Activated CD4-positive, CD25-positive, alpha-beta regulatory T cell treated with anti-CD3 and anti-CD28 coated beads, Interleukin-2, amount 50 U/mL, for 24 hours (primary cell): ENCODE results near the gene CLCN5.

Experiments
- ATAC-seq, 2 donors: fragments of 150-1000 bp; cut with Tn5 transposase; one replicate each; pipeline ENCODE4 v1.10.0; 2021; ENCODE audit warnings: mild to moderate bottlenecking in 1 of 2, moderate library complexity in 1 of 2

CLCN5 gene

GRCh38 chrX:49934148-49934547, 11.8 kb downstream of the CLCN5 start:
- no peak for ATAC-seq

GRCh38 chrX:49934729-49935128, 12.3 kb downstream of the CLCN5 start:
- ATAC-seq = no peak

- no peak for ATAC-seq
Observed at GRCh38 chrX:49947781-49948180, 25.4 kb downstream of the CLCN5 start.

- ATAC-seq = no peak
Observed at GRCh38 chrX:49949961-49950360, 27.6 kb downstream of the CLCN5 start.

GRCh38 chrX:49951524-49952193, 29.3 kb downstream of the CLCN5 start:
- ATAC-seq = no peak

- no peak for ATAC-seq
Observed at GRCh38 chrX:49956313-49956712, 33.9 kb downstream of the CLCN5 start.

- no peak for ATAC-seq
Observed at GRCh38 chrX:49958727-49959485, 36.5 kb downstream of the CLCN5 start.

- ATAC-seq = no peak
Observed at GRCh38 chrX:49959602-49960001, 37.2 kb downstream of the CLCN5 start.

- no peak for ATAC-seq
Observed at GRCh38 chrX:49960061-49960460, 37.7 kb downstream of the CLCN5 start.

- no peak for ATAC-seq
Observed at GRCh38 chrX:49970674-49971073, 48.3 kb downstream of the CLCN5 start.

GRCh38 chrX:49972328-49972860, 50.0 kb downstream of the CLCN5 start:
- ATAC-seq = no peak

- ATAC-seq = no peak
Observed at GRCh38 chrX:49976682-49977197, 54.3 kb downstream of the CLCN5 start.

GRCh38 chrX:49977319-49978090, 55.1 kb downstream of the CLCN5 start:
- no peak for ATAC-seq

- ATAC-seq = no peak
Observed at GRCh38 chrX:49978176-49978575, 55.8 kb downstream of the CLCN5 start.

GRCh38 chrX:49986058-49986457, 63.7 kb downstream of the CLCN5 start:
- ATAC-seq = no peak

GRCh38 chrX:49987651-49988050, 65.3 kb downstream of the CLCN5 start:
- no peak for ATAC-seq

GRCh38 chrX:49988143-49988542, 65.7 kb downstream of the CLCN5 start:
- no peak for ATAC-seq

GRCh38 chrX:49991758-49992157, 69.4 kb downstream of the CLCN5 start:
- ATAC-seq = no peak

GRCh38 chrX:49992853-49993252, 70.5 kb downstream of the CLCN5 start:
- ATAC-seq = no peak

- ATAC-seq = no peak
Observed at GRCh38 chrX:49993661-49994060, 71.3 kb downstream of the CLCN5 start.

- no peak for ATAC-seq
Observed at GRCh38 chrX:49995107-49995731, 72.8 kb downstream of the CLCN5 start.

GRCh38 chrX:49995795-49996455, 73.5 kb downstream of the CLCN5 start:
- ATAC-seq = no peak
